CD4-positive, alpha-beta memory T cell (primary cell): ENCODE results near the gene GRIK1. TPM values are rescaled to one million over a fixed set of nuclear protein-coding genes. Genes with fewer than 3 reads are reported as not detected.

Source experiments
- CTCF ChIA-PET: fragments of 350-600 bp; sonication (Branson Sonifier 250); formaldehyde crosslinking; loops from one replicate; lab custom pipeline; 2021; ENCODE audit warnings: inconsistent platforms; ENCODE audit not compliant: partially characterized antibody; lab: Charles Lee
- POLR2A ChIA-PET: fragments of 350-600 bp; sonication (Branson Sonifier 250); formaldehyde crosslinking; loops from one replicate; lab custom pipeline; 2021; ENCODE audit not compliant: partially characterized antibody; lab: Charles Lee
- DNase-seq, 5 donors: peaks; one replicate each; pipeline versions ENCODE4 v3.0.0 to v3.0.0-alpha.2; 2020 to 2022; ENCODE audit warnings: mixed read lengths in 1 of 5
- H3K27ac ChIP-seq: one replicate; pipeline ENCODE4 v1.7.0; 2013; ENCODE audit warnings: low read depth, low read length
- H3K27me3 ChIP-seq: 2 replicates; pipeline ENCODE4 v1.7.0; 2013; ENCODE audit warnings: mild to moderate bottlenecking, low read length, moderate library complexity; ENCODE audit not compliant: insufficient read depth
- H3K36me3 ChIP-seq: 2 replicates; pipeline ENCODE4 v1.7.0; 2013; ENCODE audit warnings: mild to moderate bottlenecking, low read length, moderate library complexity; ENCODE audit not compliant: insufficient read depth
- H3K4me1 ChIP-seq: 2 replicates; pipeline ENCODE4 v1.7.0; 2013; ENCODE audit warnings: mild to moderate bottlenecking, low read length, moderate library complexity; ENCODE audit not compliant: insufficient read depth
- H3K4me3 ChIP-seq, 2 donors: one replicate each; pipeline ENCODE4 v1.7.0; 2013; ENCODE audit warnings: low read length in 2 of 2, mild to moderate bottlenecking in 1 of 2
- H3K9me3 ChIP-seq, 2 donors: one replicate each; pipeline ENCODE4 v1.7.0; 2013; ENCODE audit warnings: low read length in 2 of 2, control low read depth in 1 of 2; ENCODE audit not compliant: control insufficient read depth in 1 of 2
- H3K27ac Mint-ChIP-seq, 7 donors: one replicate each; pipeline ENCODE4 v1.8.0; 2020 to 2021; ENCODE audit warnings: mixed read lengths in 7 of 7, mild to moderate bottlenecking in 6 of 7, inconsistent platforms in 3 of 7, moderate library complexity in 3 of 7
- H3K27me3 Mint-ChIP-seq, 2 donors: one replicate each; pipeline ENCODE4 v1.8.0; 2020 to 2021; ENCODE audit warnings: mixed read lengths in 2 of 2
- H3K36me3 Mint-ChIP-seq, 2 donors: one replicate each; pipeline ENCODE4 v1.8.0; 2020 to 2021; ENCODE audit warnings: mixed read lengths in 2 of 2, inconsistent platforms in 1 of 2, mild to moderate bottlenecking in 1 of 2
- H3K4me1 Mint-ChIP-seq, 4 donors: one replicate each; pipeline ENCODE4 v1.8.0; 2020 to 2021; ENCODE audit warnings: mixed read lengths in 4 of 4, mild to moderate bottlenecking in 1 of 4
- H3K4me3 Mint-ChIP-seq, 8 donors: one replicate each; pipeline ENCODE4 v1.8.0; 2020 to 2021; ENCODE audit warnings: mixed read lengths in 8 of 8, mild to moderate bottlenecking in 7 of 8, moderate library complexity in 6 of 8, inconsistent platforms in 3 of 8
- H3K9me3 Mint-ChIP-seq, 8 donors: one replicate each; pipeline ENCODE4 v1.8.0; 2020 to 2021; ENCODE audit warnings: mixed read lengths in 8 of 8, mild to moderate bottlenecking in 5 of 8, inconsistent platforms in 3 of 8, moderate library complexity in 1 of 8
- intact Hi-C: fragments of 100-400 bp; cut with micrococcal nuclease; formaldehyde crosslinking; loops from one replicate; pipeline ENCODE4 v1.15.1; 2023
- polyA plus RNA-seq, 2 donors: library from polyadenylated mRNA; unstranded; fragments of 300-500 nt; fragmentation: Illumina TruSeq; gene quantifications; one replicate each; pipeline ENCODE4 v1.2.3, GENCODE V29; 2021
- total RNA-seq, 2 experiments: library from RNA; stranded (reverse); gene quantifications; one replicate each; pipeline ENCODE4 v1.2.3, GENCODE V29; 2021

The GRIK1 gene
- total and polyA plus RNA-seq, 4 experiments from 2014 or later, result not detected

GRCh38 chr21:29670228-29670627, 269.6 kb downstream of the GRIK1 start:
- Histone ChIP-seq H3K4me1 (no peaks in the 10 kb centered on the region), H3K27me3 (no peaks in the 10 kb centered on the region), H3K9me3 (no peaks in the 10 kb centered on the region), H3K4me3 (no peak overlapping the region), H3K27ac (no peak overlapping the region), H3K36me3 (no peaks in the 10 kb centered on the region)
- CTCF ChIA-PET, result no interaction called here
- Mint-ChIP-seq H3K4me1 (no peaks in the 10 kb centered on the region), H3K4me3 (no peak overlapping the region), H3K27ac (no peak overlapping the region), H3K27me3 (peaks cover 0 to 4% of the 10 kb centered on the region in 2 donors), H3K9me3 (peaks cover 0 to 10% (median 0%) of the 10 kb centered on the region in 8 donors), H3K36me3 (no peaks in the 10 kb centered on the region)
- intact Hi-C loops, result no loop called here
- POLR2A ChIA-PET, result no interaction called here
- DNase-seq, result no peak

GRCh38 chr21:29669416-29669815, 270.4 kb downstream of the GRIK1 start:
- H3K4me3 Mint-ChIP-seq, result no peak overlapping the region
- DNase-seq, result no peak
- ChIA-PET CTCF (no interaction called here), POLR2A (no interaction called here)
- H3K27ac Mint-ChIP-seq, result no peak overlapping the region
- Histone ChIP-seq H3K27me3 (no peaks in the 10 kb centered on the region), H3K36me3 (no peaks in the 10 kb centered on the region), H3K9me3 (no peaks in the 10 kb centered on the region), H3K27ac (no peak overlapping the region), H3K4me1 (no peaks in the 10 kb centered on the region), H3K4me3 (no peak overlapping the region)
- no peaks in the 10 kb centered on the region for H3K4me1 Mint-ChIP-seq
- peaks cover 0 to 9% (median 0%) of the 10 kb centered on the region in 8 donors for H3K9me3 Mint-ChIP-seq
- intact Hi-C loops, result no loop called here
- no peaks in the 10 kb centered on the region for H3K36me3 Mint-ChIP-seq
- H3K27me3 Mint-ChIP-seq, result peaks cover 2 to 6% of the 10 kb centered on the region in 2 donors

GRCh38 chr21:29667651-29668050, 272.1 kb downstream of the GRIK1 start:
- Mint-ChIP-seq H3K4me1 (no peaks in the 10 kb centered on the region), H3K27me3 (peaks cover 2 to 8% of the 10 kb centered on the region in 2 donors), H3K4me3 (no peak overlapping the region), H3K9me3 (peaks cover 0 to 9% (median 0%) of the 10 kb centered on the region in 8 donors), H3K27ac (no peak overlapping the region), H3K36me3 (no peaks in the 10 kb centered on the region)
- Histone ChIP-seq H3K27me3 (no peaks in the 10 kb centered on the region), H3K36me3 (no peaks in the 10 kb centered on the region), H3K4me1 (no peaks in the 10 kb centered on the region), H3K27ac (no peak overlapping the region), H3K4me3 (no peak overlapping the region), H3K9me3 (no peaks in the 10 kb centered on the region)
- CTCF ChIA-PET, result no interaction called here
- POLR2A ChIA-PET, result no interaction called here
- intact Hi-C loops, result no loop called here
- DNase-seq, result no peak

GRCh38 chr21:29664615-29665014, 275.2 kb downstream of the GRIK1 start:
- ChIA-PET CTCF (no interaction called here), POLR2A (no interaction called here)
- H3K27ac ChIP-seq, result no peak overlapping the region
- DNase-seq, result no peak
- Mint-ChIP-seq H3K4me1 (no peaks in the 10 kb centered on the region), H3K27ac (no peak overlapping the region), H3K9me3 (peaks cover 0 to 9% (median 0%) of the 10 kb centered on the region in 8 donors), H3K4me3 (no peak overlapping the region), H3K27me3 (peaks cover 2 to 8% of the 10 kb centered on the region in 2 donors), H3K36me3 (no peaks in the 10 kb centered on the region)
- H3K27me3 ChIP-seq, result no peaks in the 10 kb centered on the region
- H3K4me3 ChIP-seq, result no peak overlapping the region
- intact Hi-C loops, result no loop called here
- H3K4me1 ChIP-seq, result no peaks in the 10 kb centered on the region
- H3K36me3 ChIP-seq, result no peaks in the 10 kb centered on the region
- no peaks in the 10 kb centered on the region for H3K9me3 ChIP-seq

- Mint-ChIP-seq H3K4me1 (peaks cover 0 to 1% (median under 1%) of the 10 kb centered on the region in 4 donors), H3K9me3 (peaks cover 0 to 3% (median 0%) of the 10 kb centered on the region in 8 donors), H3K27me3 (peaks cover 2 to 4% of the 10 kb centered on the region in 2 donors), H3K27ac (no peak overlapping the region), H3K4me3 (no peak overlapping the region), H3K36me3 (no peaks in the 10 kb centered on the region)
- no peaks in the 10 kb centered on the region for H3K36me3 ChIP-seq
- H3K4me3 ChIP-seq, result no peak overlapping the region
- H3K27ac ChIP-seq, result no peak overlapping the region
- H3K4me1 ChIP-seq, result no peaks in the 10 kb centered on the region
- intact Hi-C loops, result no loop called here
- no peak for DNase-seq
- H3K9me3 ChIP-seq, result no peaks in the 10 kb centered on the region
- no peaks in the 10 kb centered on the region for H3K27me3 ChIP-seq
- POLR2A ChIA-PET, result no interaction called here
- CTCF ChIA-PET, result interaction anchor here (0.9 kb wide), 1 partner anchor 14 kb away, joined by 4 read pairs; no protein-coding TSS in a partner anchor
These were observed 277.9 kb downstream of the GRIK1 start for GRCh38 chr21:29661672-29662442.

- H3K9me3 Mint-ChIP-seq, result peaks cover 0 to 8% (median 0%) of the 10 kb centered on the region in 8 donors
- Histone ChIP-seq H3K27ac (no peak overlapping the region), H3K36me3 (no peaks in the 10 kb centered on the region), H3K27me3 (no peaks in the 10 kb centered on the region), H3K4me1 (no peaks in the 10 kb centered on the region), H3K4me3 (no peak overlapping the region), H3K9me3 (no peaks in the 10 kb centered on the region)
- H3K27me3 Mint-ChIP-seq, result peaks cover 2 to 4% of the 10 kb centered on the region in 2 donors
- no peak for DNase-seq
- H3K4me3 Mint-ChIP-seq, result no peak overlapping the region
- no peak overlapping the region for H3K27ac Mint-ChIP-seq
- peaks cover 0 to 10% (median 5%) of the 10 kb centered on the region in 4 donors for H3K4me1 Mint-ChIP-seq
- POLR2A ChIA-PET, result no interaction called here
- CTCF ChIA-PET, result no interaction called here
- no peaks in the 10 kb centered on the region for H3K36me3 Mint-ChIP-seq
- intact Hi-C loops, result no loop called here
These were observed 279.6 kb downstream of the GRIK1 start for GRCh38 chr21:29660047-29660720.

GRCh38 chr21:29658934-29659203, 280.9 kb downstream of the GRIK1 start:
- CTCF ChIA-PET, result no interaction called here
- H3K36me3 ChIP-seq, result no peaks in the 10 kb centered on the region
- Mint-ChIP-seq H3K4me1 (peaks cover 0 to 10% (median 5%) of the 10 kb centered on the region in 4 donors), H3K27me3 (peaks cover 0 to 1% of the 10 kb centered on the region in 2 donors), H3K9me3 (peaks cover 0 to 8% (median 0%) of the 10 kb centered on the region in 8 donors), H3K4me3 (no peak overlapping the region), H3K36me3 (no peaks in the 10 kb centered on the region), H3K27ac (no peak overlapping the region)
- DNase-seq, result no peak
- no peaks in the 10 kb centered on the region for H3K27me3 ChIP-seq
- H3K4me3 ChIP-seq, result no peak overlapping the region
- no peak overlapping the region for H3K27ac ChIP-seq
- H3K4me1 ChIP-seq, result no peaks in the 10 kb centered on the region
- H3K9me3 ChIP-seq, result no peaks in the 10 kb centered on the region
- intact Hi-C loops, result no loop called here
- POLR2A ChIA-PET, result no interaction called here
